ENCODE data around the gene SMARCB1. TPM values are rescaled to one million over a fixed set of nuclear protein-coding genes. Genes with fewer than 3 reads are reported as not detected.

SMARCB1 gene
- total and polyA plus RNA-seq, 12 donors, result 41.3 to 95.5 (median 76.8) TPM

GRCh38 chr22:23826510-23827350 is 40.0 kb downstream of the SMARCB1 start:
- peaks cover 0 to 55% of the 10 kb centered on the region in 2 donors for H3K36me3 ChIP-seq (replicated peaks in 1 of 2)
- H3K4me1 ChIP-seq (replicated peaks in 1 of 2), result peaks cover 9 to 28% of the 10 kb centered on the region in 2 donors
- peak in 1 of 7 donors; percentile 23 for DNase-seq
- H3K9me3 ChIP-seq (replicated peaks in 1 of 3), result no peaks in the 10 kb centered on the region
- 63 to 70% (median 67%) methylated on average over 4 to 15 of the region's 15 CpGs for WGBS, 4 donors
- H3K27ac ChIP-seq, result peak overlapping the region in 2 of 5 donors; percentile 27 to 54
- no peak overlapping the region for H3K4me3 ChIP-seq
- H3K27me3 ChIP-seq, result no peaks in the 10 kb centered on the region
- TF ChIP-seq CTCF (IDR thresholded peaks at IDR 0.05) (no peak), POLR2A (IDR thresholded peaks at IDR 0.05) (no peak)
- intact Hi-C loops (cut with DNase I), result no loop called here

- peaks cover 0 to 52% of the 10 kb centered on the region in 2 donors for H3K36me3 ChIP-seq (replicated peaks in 1 of 2)
- intact Hi-C loops (cut with DNase I), result no loop called here
- 78 to 93% (median 87%) methylated on average over 7 to 11 of the region's 11 CpGs for WGBS, 4 donors
- peaks cover 9 to 30% of the 10 kb centered on the region in 2 donors for H3K4me1 ChIP-seq (replicated peaks in 1 of 2)
- H3K27ac ChIP-seq, result peak overlapping the region in 2 of 5 donors; percentile 27 to 54
- TF ChIP-seq POLR2A (IDR thresholded peaks at IDR 0.05) (no peak), CTCF (IDR thresholded peaks at IDR 0.05) (no peak)
- DNase-seq, result peak in 1 of 7 donors; percentile 6
- H3K27me3 ChIP-seq, result no peaks in the 10 kb centered on the region
- no peaks in the 10 kb centered on the region for H3K9me3 ChIP-seq (replicated peaks in 1 of 3)
- H3K4me3 ChIP-seq, result no peak overlapping the region
Measured at GRCh38 chr22:23827351-23827995, 40.7 kb downstream of the SMARCB1 start.

- no peaks in the 10 kb centered on the region for H3K9me3 ChIP-seq (replicated peaks in 1 of 3)
- H3K4me3 ChIP-seq, result no peak overlapping the region
- intact Hi-C loops (cut with DNase I), result no loop called here
- peak overlapping the region in 2 of 5 donors; percentile 45 to 52 for H3K27ac ChIP-seq
- TF ChIP-seq POLR2A (IDR thresholded peaks at IDR 0.05) (peak in 1 of 2 donors; percentile 19), CTCF (IDR thresholded peaks at IDR 0.05) (no peak)
- H3K4me1 ChIP-seq (replicated peaks in 1 of 2), result peaks cover 0 to 26% of the 10 kb centered on the region in 2 donors
- WGBS, 4 donors, result 72 to 88% (median 84%) methylated on average over 10 of the region's 10 CpGs
- peak in 4 of 7 donors; percentile 39 to 67 (median 56) for DNase-seq
- H3K27me3 ChIP-seq, result no peaks in the 10 kb centered on the region
- peaks cover 0 to 61% of the 10 kb centered on the region in 2 donors for H3K36me3 ChIP-seq (replicated peaks in 1 of 2)
Measured at GRCh38 chr22:23828800-23829680, 42.3 kb downstream of the SMARCB1 start.
